ENCODE results near the gene RELN. TPM values are rescaled to one million over a fixed set of nuclear protein-coding genes. Genes with fewer than 3 reads are reported as not detected.

The RELN gene
- total RNA-seq, 1 experiment from 2014 or later: 0.31 TPM

DNA sequence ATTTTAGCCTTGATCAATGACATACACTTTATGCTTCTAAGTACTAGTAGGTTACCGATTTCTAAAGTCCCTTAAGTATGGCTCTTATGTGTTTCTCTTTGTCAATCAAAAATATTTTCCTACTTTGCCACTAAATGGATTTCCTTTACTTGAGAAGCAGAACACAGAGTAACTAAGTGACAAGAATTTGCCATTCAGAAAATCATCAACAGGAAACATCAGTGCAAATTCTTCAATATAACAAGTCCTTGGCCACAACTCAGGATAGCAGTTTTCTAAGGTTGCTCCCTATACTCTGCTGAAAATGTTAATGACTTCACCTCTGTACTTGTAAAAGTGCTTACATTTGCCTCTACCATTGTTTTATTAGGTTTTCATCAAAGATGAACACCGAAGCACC lies 303.8 kb downstream of the RELN start:
- Mint-ChIP-seq H3K27me3 (ENCODE audit: unreplicated experiment) (no peaks in the 10 kb centered on the region), H3K36me3 (ENCODE audit: insufficient read depth, unreplicated experiment) (no peaks in the 10 kb centered on the region), H3K9me3 (ENCODE audit: low read depth, unreplicated experiment) (no peaks in the 10 kb centered on the region), H3K4me1 (ENCODE audit: low read depth, unreplicated experiment) (peaks cover 5% of the 10 kb centered on the region), H3K4me3 (ENCODE audit: low read depth, unreplicated experiment) (no peak overlapping the region), H3K27ac (ENCODE audit: unreplicated experiment) (no peak overlapping the region)
- BruUV-seq (replicated peaks): no TSS peak
- TF ChIP-seq, protein P1, sequence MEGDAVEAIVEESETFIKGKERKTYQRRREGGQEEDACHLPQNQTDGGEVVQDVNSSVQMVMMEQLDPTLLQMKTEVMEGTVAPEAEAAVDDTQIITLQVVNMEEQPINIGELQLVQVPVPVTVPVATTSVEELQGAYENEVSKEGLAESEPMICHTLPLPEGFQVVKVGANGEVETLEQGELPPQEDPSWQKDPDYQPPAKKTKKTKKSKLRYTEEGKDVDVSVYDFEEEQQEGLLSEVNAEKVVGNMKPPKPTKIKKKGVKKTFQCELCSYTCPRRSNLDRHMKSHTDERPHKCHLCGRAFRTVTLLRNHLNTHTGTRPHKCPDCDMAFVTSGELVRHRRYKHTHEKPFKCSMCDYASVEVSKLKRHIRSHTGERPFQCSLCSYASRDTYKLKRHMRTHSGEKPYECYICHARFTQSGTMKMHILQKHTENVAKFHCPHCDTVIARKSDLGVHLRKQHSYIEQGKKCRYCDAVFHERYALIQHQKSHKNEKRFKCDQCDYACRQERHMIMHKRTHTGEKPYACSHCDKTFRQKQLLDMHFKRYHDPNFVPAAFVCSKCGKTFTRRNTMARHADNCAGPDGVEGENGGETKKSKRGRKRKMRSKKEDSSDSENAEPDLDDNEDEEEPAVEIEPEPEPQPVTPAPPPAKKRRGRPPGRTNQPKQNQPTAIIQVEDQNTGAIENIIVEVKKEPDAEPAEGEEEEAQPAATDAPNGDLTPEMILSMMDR (IDR thresholded peaks at IDR 0.05; ENCODE audit: unreplicated experiment): no peak
- CTCF ChIA-PET: no interaction called here
- no peak for DNase-seq
- intact Hi-C loops (cut with micrococcal nuclease; ENCODE audit: unreplicated experiment): no loop called here

DNA sequence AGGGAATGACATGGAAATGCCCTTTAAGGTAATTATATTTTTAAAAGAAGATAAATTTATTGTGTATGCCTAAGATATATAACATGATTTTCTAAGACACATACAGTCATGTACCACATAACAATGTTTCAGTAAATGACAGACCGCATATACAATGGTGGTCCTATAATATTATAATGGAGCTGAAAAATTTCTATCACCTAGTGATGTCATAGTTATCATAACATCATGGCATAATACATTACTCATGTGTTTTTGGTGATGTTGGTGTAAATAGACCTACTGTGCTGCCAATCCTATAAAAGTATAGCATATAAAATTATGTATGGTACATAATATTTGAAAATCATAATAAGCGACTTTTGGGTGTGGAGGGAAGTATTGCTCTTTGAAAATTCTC lies 306.1 kb downstream of the RELN start:
- no peak overlapping the region for H3K27ac Mint-ChIP-seq (ENCODE audit: unreplicated experiment)
- peaks cover 21% of the 10 kb centered on the region for H3K4me1 Mint-ChIP-seq (ENCODE audit: low read depth, unreplicated experiment)
- TF ChIP-seq, protein P1 (IDR thresholded peaks at IDR 0.05; ENCODE audit: unreplicated experiment): no peak
- no TSS peak for BruUV-seq (replicated peaks)
- intact Hi-C loops (cut with micrococcal nuclease; ENCODE audit: unreplicated experiment): no loop called here
- no peaks in the 10 kb centered on the region for H3K27me3 Mint-ChIP-seq (ENCODE audit: unreplicated experiment)
- no peak overlapping the region for H3K4me3 Mint-ChIP-seq (ENCODE audit: low read depth, unreplicated experiment)
- no peaks in the 10 kb centered on the region for H3K9me3 Mint-ChIP-seq (ENCODE audit: low read depth, unreplicated experiment)
- CTCF ChIA-PET: no interaction called here
- DNase-seq: no peak
- no peaks in the 10 kb centered on the region for H3K36me3 Mint-ChIP-seq (ENCODE audit: insufficient read depth, unreplicated experiment)

DNA sequence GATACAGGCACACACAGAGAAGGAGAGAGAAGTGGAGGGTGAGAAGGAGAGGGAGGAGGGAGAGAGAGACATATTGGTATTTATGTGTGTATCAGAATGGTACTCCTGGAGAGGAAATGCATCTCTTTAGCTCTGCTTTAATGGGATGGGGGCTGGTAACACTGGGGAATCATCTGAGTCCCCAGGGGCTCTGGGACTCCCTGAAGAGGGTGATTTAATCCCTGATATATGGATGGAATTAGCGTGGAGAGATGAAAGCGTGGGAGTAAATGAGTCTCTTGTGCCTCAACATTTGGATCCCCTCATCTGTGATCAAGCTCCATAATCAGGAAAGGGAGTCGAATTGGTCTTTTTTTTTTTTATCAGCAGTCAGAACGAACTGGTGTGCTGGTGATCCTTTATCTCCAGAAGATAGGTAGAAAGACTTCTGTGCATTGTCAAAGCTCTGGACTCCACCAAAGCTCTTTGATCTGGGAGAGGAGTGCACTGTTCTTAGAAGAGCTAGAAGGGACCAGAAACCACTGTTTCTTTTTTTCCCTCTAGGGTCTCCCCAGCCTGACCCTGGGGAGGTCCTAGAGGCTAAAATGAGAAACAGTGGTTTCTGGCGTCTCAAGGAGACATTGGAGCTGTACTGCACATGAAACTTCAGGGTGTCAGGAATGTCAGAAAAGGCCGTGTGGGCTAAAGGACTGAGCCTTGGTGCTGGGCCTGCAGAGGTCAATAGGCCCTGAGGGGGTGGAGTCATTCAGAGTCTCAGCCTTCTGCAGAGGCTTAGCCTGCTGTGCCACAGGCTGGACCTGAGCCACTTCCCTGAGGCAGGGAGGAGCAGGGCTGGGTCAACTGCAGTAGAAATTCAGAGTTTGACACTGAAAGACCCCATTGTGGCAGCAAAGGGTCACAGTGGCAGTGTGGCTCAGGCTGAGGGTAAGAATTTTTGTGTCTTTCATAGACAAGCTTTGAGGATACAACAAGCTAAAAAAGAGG lies 309.0 kb downstream of the RELN start:
- CTCF ChIA-PET: interaction anchor here (0.5 kb wide), 1 partner anchor 1395 kb away, joined by 3 read pairs; no protein-coding TSS in a partner anchor
- DNase-seq: no peak
- Mint-ChIP-seq H3K9me3 (ENCODE audit: low read depth, unreplicated experiment) (no peaks in the 10 kb centered on the region), H3K27ac (ENCODE audit: unreplicated experiment) (no peak overlapping the region), H3K36me3 (ENCODE audit: insufficient read depth, unreplicated experiment) (no peaks in the 10 kb centered on the region), H3K4me1 (ENCODE audit: low read depth, unreplicated experiment) (peaks cover 21% of the 10 kb centered on the region), H3K27me3 (ENCODE audit: unreplicated experiment) (no peaks in the 10 kb centered on the region), H3K4me3 (ENCODE audit: low read depth, unreplicated experiment) (no peak overlapping the region)
- intact Hi-C loops (cut with micrococcal nuclease; ENCODE audit: unreplicated experiment): no loop called here
- TF ChIP-seq, protein P1 (IDR thresholded peaks at IDR 0.05; ENCODE audit: unreplicated experiment): no peak
- no TSS peak for BruUV-seq (replicated peaks)

DNA sequence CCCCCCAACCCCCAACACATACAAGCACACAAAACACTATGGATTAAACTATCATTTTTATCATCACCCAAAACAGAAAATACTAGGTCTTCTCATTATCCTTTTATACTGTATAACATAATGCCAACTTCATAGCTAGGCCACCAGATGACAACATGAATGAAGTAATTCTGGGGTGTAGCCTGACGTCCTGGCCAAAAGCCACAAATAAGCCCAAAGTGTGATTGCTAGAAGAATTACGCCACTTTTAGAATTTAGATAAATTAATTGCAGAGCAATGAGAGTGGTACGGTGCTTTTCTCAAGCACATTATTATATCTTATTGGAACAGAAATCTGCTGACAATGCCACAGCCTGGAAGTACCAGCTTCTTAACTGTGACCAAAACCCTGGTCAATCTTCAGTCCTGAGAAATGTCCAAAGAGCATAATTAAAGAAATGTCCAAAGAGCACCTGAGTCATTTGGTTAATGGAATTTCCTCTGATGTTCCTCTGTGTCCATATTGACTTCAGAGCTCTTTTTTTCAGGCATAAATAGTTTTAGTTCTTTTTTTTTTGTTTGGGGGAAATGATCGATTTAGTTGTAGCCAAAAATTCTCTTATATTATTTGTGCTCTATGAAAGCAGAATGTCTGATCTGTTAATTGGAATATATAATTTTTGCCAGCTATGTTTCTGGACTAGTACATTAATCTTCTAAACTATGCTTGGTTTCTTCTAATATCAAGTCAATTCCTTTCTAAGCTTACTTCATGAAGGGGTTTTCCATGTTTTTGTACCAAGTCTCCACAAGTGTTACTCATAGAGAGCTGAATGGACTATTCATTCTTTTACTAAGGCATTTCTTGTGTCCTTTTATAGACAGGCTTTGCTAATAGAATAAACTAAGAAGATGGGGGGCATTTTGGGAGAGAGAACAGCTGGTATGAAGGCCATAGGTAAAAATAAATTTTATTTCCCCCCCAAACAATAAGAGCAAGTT lies 310.0 kb downstream of the RELN start:
- Mint-ChIP-seq H3K36me3 (ENCODE audit: insufficient read depth, unreplicated experiment) (no peaks in the 10 kb centered on the region), H3K27ac (ENCODE audit: unreplicated experiment) (no peak overlapping the region), H3K4me3 (ENCODE audit: low read depth, unreplicated experiment) (no peak overlapping the region), H3K9me3 (ENCODE audit: low read depth, unreplicated experiment) (no peaks in the 10 kb centered on the region), H3K4me1 (ENCODE audit: low read depth, unreplicated experiment) (peaks cover 21% of the 10 kb centered on the region), H3K27me3 (ENCODE audit: unreplicated experiment) (no peaks in the 10 kb centered on the region)
- TF ChIP-seq, protein P1 (IDR thresholded peaks at IDR 0.05; ENCODE audit: unreplicated experiment): no peak
- DNase-seq: no peak
- intact Hi-C loops (cut with micrococcal nuclease; ENCODE audit: unreplicated experiment): no loop called here
- CTCF ChIA-PET: interaction anchor here (0.5 to 1.1 kb wide), 2 partner anchors 24 to 1396 kb away, joined by 3 read pairs; no protein-coding TSS in a partner anchor
- no TSS peak for BruUV-seq (replicated peaks)

Measured in Calu3 (cell line).